A549 (cell line): Measurements from ENCODE around the gene PHEX. TPM values are rescaled to one million over a fixed set of nuclear protein-coding genes. Genes with fewer than 3 reads are reported as not detected.

Source experiments
- ATAC-seq, 2 experiments: fragments of 200-7000 bp in 1 of 2; fragments of >200 bp in 1 of 2; cut with Nextera tagmentation in 1 of 2; cut with Tn5 transposase in 1 of 2; 3 replicates each; pipeline versions ENCODE4 v1.8.0 to v1.9.1; 2018 to 2020; ENCODE audit warnings: mild to moderate bottlenecking in 1 of 2, moderate library complexity in 1 of 2
- CTCF ChIA-PET: fragments of 300-600 bp; sonication (Branson Sonifier 250); formaldehyde crosslinking; extraction: SDS; loops from one replicate; lab custom pipeline; 2021; ENCODE audit warnings: antibody characterized with exemption, inconsistent platforms; lab: Yijun Ruan, JAX
- POLR2A ChIA-PET: fragments of 350-600 bp; formaldehyde crosslinking; extraction: SDS; loops from one replicate; lab custom pipeline; 2021; ENCODE audit warnings: antibody characterized with exemption, inconsistent platforms; lab: Yijun Ruan, JAX
- DNase-seq, 2 experiments: peaks; one replicate each; pipeline versions ENCODE4 v3.0.0 to v3.0.0-alpha.2; 2011 to 2016; ENCODE audit warnings: low read depth in 1 of 2, low spot score in 1 of 2
- FAIRE-seq: peaks from 2 replicates; lab custom pipeline; 2011; peaks lifted over from hg19 to GRCh38; lab: Jason Lieb, UNC
- H3K27ac ChIP-seq, 2 experiments: fragments of >200 bp; sonication (Bioruptor Twin); formaldehyde crosslinking; 3 replicates each; pipeline ENCODE4 v1.5.1; 2016 to 2017
- H3K4me1 ChIP-seq: fragments of >200 bp; sonication (Bioruptor Twin); formaldehyde crosslinking; 3 replicates; pipeline ENCODE4 v1.6.1; 2016
- H3K4me2 ChIP-seq: fragments of >200 bp; sonication (Bioruptor Twin); formaldehyde crosslinking; 3 replicates; pipeline ENCODE4 v1.6.1; 2016
- H3K4me3 ChIP-seq: fragments of >200 bp; sonication (Bioruptor Twin); formaldehyde crosslinking; 3 replicates; pipeline ENCODE4 v1.5.1; 2016
- H3K9me3 ChIP-seq: fragments of >200 bp; sonication (Bioruptor Twin); formaldehyde crosslinking; 3 replicates; pipeline ENCODE4 v1.6.1; 2016
- BCL3 ChIP-seq: fragments of >200 bp; sonication (Bioruptor Twin); formaldehyde crosslinking; IDR thresholded peaks from 3 replicates; pipeline ENCODE4 v1.6.1; 2016
- CBX2 ChIP-seq: fragments of 200-600 bp; sonication (generic); IDR thresholded peaks from 2 replicates; pipeline ENCODE4 v1.6.1; 2016; ENCODE audit warnings: low read depth, mild to moderate bottlenecking, borderline replicate concordance
- CBX8 ChIP-seq: fragments of 200-600 bp; sonication (generic); IDR thresholded peaks from 2 replicates; pipeline ENCODE4 v1.6.1; 2016
- CHD4 ChIP-seq: fragments of 200-600 bp; sonication (generic); IDR thresholded peaks from 2 replicates; pipeline ENCODE4 v1.6.1; 2016; ENCODE audit warnings: antibody characterized with exemption, mild to moderate bottlenecking, borderline replicate concordance
- E2F6 ChIP-seq: IDR thresholded peaks from 2 replicates; pipeline ENCODE4 v1.6.1; 2012; ENCODE audit warnings: low read depth, borderline replicate concordance
- ELK1 ChIP-seq: fragments of 150-350 bp; IDR thresholded peaks from 2 replicates; pipeline ENCODE4 v1.6.1; 2014; ENCODE audit warnings: low read depth, mild to moderate bottlenecking, low read length
- GATA3 ChIP-seq: IDR thresholded peaks from 2 replicates; pipeline ENCODE4 v1.6.1; 2012; ENCODE audit warnings: borderline replicate concordance
- HEYL ChIP-seq: fragments of 250-450 bp; sonication (Bioruptor Pico); IDR thresholded peaks from 2 replicates; pipeline ENCODE4 v1.8.0; 2021; ENCODE audit warnings: mild to moderate bottlenecking, moderate library complexity
- JUN ChIP-seq, 2 experiments: fragments of >200 bp; sonication (Bioruptor Twin); formaldehyde crosslinking; IDR thresholded peaks; 2 replicates in 1 of 2; 3 replicates in 1 of 2; pipeline ENCODE4 v1.6.1; 2016 to 2017
- JUNB ChIP-seq: fragments of >200 bp; sonication (Bioruptor Twin); formaldehyde crosslinking; IDR thresholded peaks from 2 replicates; pipeline ENCODE4 v1.6.1; 2016
- KDM5A ChIP-seq: fragments of 200-600 bp; sonication (generic); IDR thresholded peaks from 2 replicates; pipeline ENCODE4 v1.6.1; 2016; ENCODE audit warnings: antibody characterized with exemption, mild to moderate bottlenecking
- MAFK ChIP-seq: fragments of 450-650 bp; IDR thresholded peaks from 2 replicates; pipeline ENCODE4 v1.6.1; 2014; ENCODE audit not compliant: partially characterized antibody
- MYC ChIP-seq: IDR thresholded peaks from 2 replicates; pipeline ENCODE4 v1.6.1; 2012; ENCODE audit warnings: mild to moderate bottlenecking, inconsistent platforms, low read length, improper control_type of control experiment, borderline replicate concordance
- NFE2L2 ChIP-seq: fragments of 150-350 bp; conservative IDR thresholded peaks from 2 replicates; pipeline ENCODE4 v1.6.1; 2014; ENCODE audit warnings: low read length
- NR3C1 ChIP-seq: fragments of >200 bp; sonication (Bioruptor Twin); formaldehyde crosslinking; IDR thresholded peaks from 3 replicates; pipeline ENCODE4 v1.6.1; 2017
- PHF8 ChIP-seq: fragments of 200-600 bp; sonication (generic); IDR thresholded peaks from 2 replicates; pipeline ENCODE4 v1.6.1; 2016; ENCODE audit warnings: low read depth, mild to moderate bottlenecking, antibody characterized with exemption, moderate library complexity, borderline replicate concordance
- POLR2AphosphoS2 ChIP-seq: conservative IDR thresholded peaks from 2 replicates; pipeline ENCODE4 v1.6.1; 2012; ENCODE audit warnings: low read length, improper control_type of control experiment, inconsistent platforms
- RCOR1 ChIP-seq: fragments of 150-350 bp; IDR thresholded peaks from 2 replicates; pipeline ENCODE4 v1.6.1; 2014; ENCODE audit warnings: antibody characterized with exemption, low read length, low read depth
- RNF2 ChIP-seq: fragments of 200-600 bp; sonication (generic); IDR thresholded peaks from 2 replicates; pipeline ENCODE4 v1.6.1; 2016; ENCODE audit warnings: low read depth, mild to moderate bottlenecking, antibody characterized with exemption, moderate library complexity, borderline replicate concordance
- SMC3 ChIP-seq: fragments of >200 bp; sonication (Bioruptor Twin); formaldehyde crosslinking; IDR thresholded peaks from 3 replicates; pipeline ENCODE4 v1.6.1; 2018; ENCODE audit warnings: inconsistent platforms
- TFCP2L1 ChIP-seq: fragments of 250-450 bp; sonication (Bioruptor Pico); IDR thresholded peaks from 2 replicates; pipeline ENCODE4 v1.5.0; 2021; ENCODE audit warnings: mild to moderate bottlenecking
- TP53 ChIP-seq: fragments of 250-450 bp; sonication (Bioruptor Pico); IDR thresholded peaks from 2 replicates; pipeline ENCODE4 v1.5.0; 2021; ENCODE audit warnings: mild to moderate bottlenecking, moderate library complexity
- USF2 ChIP-seq: fragments of 450-650 bp; IDR thresholded peaks from 2 replicates; pipeline ENCODE4 v1.6.1; 2014; ENCODE audit warnings: antibody characterized with exemption
- ZFP36 ChIP-seq: fragments of 450-650 bp; IDR thresholded peaks from 2 replicates; pipeline ENCODE4 v1.6.1; 2014; ENCODE audit warnings: borderline replicate concordance; ENCODE audit not compliant: partially characterized antibody
- WGBS: methylation state at CpG from one replicate; pipeline ENCODE4 v1.1.6; 2017; ENCODE audit errors: missing lambda C conversion rate; 5-methylcytosine and 5-hydroxymethylcytosine counted together
- polyA plus RNA-seq, 4 experiments: library from polyadenylated mRNA; depleted of rRNA in 3 of 4; stranded (reverse); fragments of >200 nt; fragmentation: RNase III in 1 of 4; extraction: RNeasy Plus Mini Kit Qiagen cat#74134 plus additional on column Dnase treatment in 1 of 4; gene quantifications; 2 replicates in 3 of 4; 3 replicates in 1 of 4; pipeline ENCODE4 v1.2.3, GENCODE V29; 2011 to 2017

PHEX gene
- polyA plus RNA-seq, 2 of the 4 experiments (the other 2 are of a cell fraction) = 0.28 to 0.98 TPM

- FAIRE-seq = no peak
- Histone ChIP-seq H3K4me3 (no peak overlapping the region), H3K9me3 (no peaks in the 10 kb centered on the region), H3K4me1 (no peaks in the 10 kb centered on the region), H3K27ac (no peak overlapping the region)
- DNase-seq = no peak
- no peak for ATAC-seq
- CTCF ChIA-PET = interaction anchor here (0.9 to 3.7 kb wide), 3 partner anchors 10 to 209 kb away, joined by 3 to 15 read pairs (median 4); no protein-coding TSS in a partner anchor
- POLR2A ChIA-PET = no interaction called here
- 46% methylated on average over 1 of the region's 1 CpG for WGBS
- TF ChIP-seq TP53 (CRISPR knock-in tag) (no peak), JUNB (no peak), BCL3 (no peak), TFCP2L1 (CRISPR knock-in tag) (no peak), ELK1 (no peak), HEYL (CRISPR knock-in tag) (no peak), GATA3 (no peak), POLR2AphosphoS2 (no peak), MAFK (no peak), NR3C1 (no peak), USF2 (no peak), CBX2 (no peak), MYC (no peak)
- TF ChIP-seq, all 56 proteins: peak for 0
- no peak overlapping the region for H3K4me2 ChIP-seq
These were observed 162.5 kb downstream of the PHEX start for GRCh38 chrX:22194660-22194945.

GRCh38 chrX:22196149-22196548, 164.0 kb downstream of the PHEX start:
- TF ChIP-seq JUN (IDR thresholded peaks at IDR 0.05) = no peak
- no peak for TF ChIP-seq KDM5A
- TF ChIP-seq CBX8 = no peak
- TF ChIP-seq ZFP36 = no peak
- no peak for TF ChIP-seq MAFK
- no peak for TF ChIP-seq NFE2L2
- no peak for TF ChIP-seq GATA3
- no peak for TF ChIP-seq PHF8
- no peak for TF ChIP-seq SMC3
- no peak for TF ChIP-seq CHD4
- TF ChIP-seq MYC = no peak
- no peak for TF ChIP-seq RCOR1
- H3K9me3 ChIP-seq = no peaks in the 10 kb centered on the region
- no peak overlapping the region for H3K27ac ChIP-seq
- ATAC-seq (no peak), FAIRE-seq (no peak), DNase-seq (no peak)
- no peak overlapping the region for H3K4me3 ChIP-seq
- ChIA-PET CTCF (interaction anchor here (1.0 to 3.7 kb wide), 2 partner anchors 61 to 211 kb away, joined by 3 to 15 read pairs; no protein-coding TSS in a partner anchor), POLR2A (no interaction called here)
- 94% methylated on average over 1 of the region's 1 CpG for WGBS
- no peak overlapping the region for H3K4me2 ChIP-seq
- H3K4me1 ChIP-seq = no peaks in the 10 kb centered on the region

GRCh38 chrX:22202251-22202650, 170.1 kb downstream of the PHEX start:
- FAIRE-seq = no peak
- Histone ChIP-seq H3K4me3 (no peak overlapping the region), H3K4me2 (no peak overlapping the region), H3K27ac (no peak overlapping the region), H3K4me1 (no peaks in the 10 kb centered on the region), H3K9me3 (no peaks in the 10 kb centered on the region)
- ATAC-seq = no peak
- ChIA-PET CTCF (no interaction called here), POLR2A (no interaction called here)
- TF ChIP-seq E2F6 (no peak), MAFK (no peak), RNF2 (no peak)
- DNase-seq = no peak
